Fibroblast of lung (primary cell): ENCODE results near the gene C16orf82. TPM values are rescaled to one million over a fixed set of nuclear protein-coding genes. Genes with fewer than 3 reads are reported as not detected.

Source experiments
- DNase-seq, 2 donors: peaks; one replicate each; pipeline versions ENCODE4 v3.0.0 to v3.0.0-alpha.2; 2010; ENCODE audit warnings: low read depth in 2 of 2
- H2AFZ ChIP-seq: 2 replicates; pipeline ENCODE4 v1.5.1; 2012; ENCODE audit warnings: low read length, control low read depth, inconsistent platforms
- H3K27ac ChIP-seq: 2 replicates; pipeline ENCODE4 v1.5.1; 2011; ENCODE audit warnings: low read length, control low read depth; ENCODE audit not compliant: insufficient read depth
- H3K27me3 ChIP-seq: 2 replicates; pipeline ENCODE4 v1.5.1; 2011; ENCODE audit warnings: mild to moderate bottlenecking, low read length; ENCODE audit not compliant: control insufficient read depth, insufficient read depth
- H3K36me3 ChIP-seq: 2 replicates; pipeline ENCODE4 v1.5.1; 2011; ENCODE audit warnings: low read length; ENCODE audit not compliant: control insufficient read depth, insufficient read depth
- H3K4me1 ChIP-seq: 2 replicates; pipeline ENCODE4 v1.5.1; 2011; ENCODE audit warnings: low read length; ENCODE audit not compliant: control insufficient read depth, insufficient read depth; ENCODE audit errors: extremely low read depth
- H3K4me2 ChIP-seq: 2 replicates; pipeline ENCODE4 v1.5.1; 2011; ENCODE audit warnings: low read length, control low read depth; ENCODE audit not compliant: insufficient read depth; ENCODE audit errors: extremely low read depth
- H3K4me3 ChIP-seq, 4 experiments: fragments of 200-600 bp in 1 of 4; sonication (generic) in 1 of 4; replicated peaks in 1 of 4; 2 replicates each; pipeline ENCODE4 v1.5.1; 2011 to 2016; ENCODE audit warnings: low read length in 4 of 4, low read depth in 3 of 4, mild to moderate bottlenecking in 3 of 4, control low read depth in 2 of 4, inconsistent platforms in 1 of 4, mixed read lengths in 1 of 4; ENCODE audit not compliant: insufficient read depth in 1 of 4; ENCODE audit errors: control extremely low read depth in 1 of 4
- H3K79me2 ChIP-seq: 2 replicates; pipeline ENCODE4 v1.5.1; 2012; ENCODE audit warnings: mild to moderate bottlenecking, low read length, inconsistent platforms; ENCODE audit not compliant: control insufficient read depth, insufficient read depth
- H3K9ac ChIP-seq: 2 replicates; pipeline ENCODE4 v1.5.1; 2011; ENCODE audit warnings: mild to moderate bottlenecking, low read length, control low read depth; ENCODE audit not compliant: insufficient read depth
- H3K9me3 ChIP-seq: 2 replicates; pipeline ENCODE4 v1.5.1; 2012; ENCODE audit warnings: low read depth, low read length; ENCODE audit not compliant: control insufficient read depth, insufficient read depth
- H4K20me1 ChIP-seq: 2 replicates; pipeline ENCODE4 v1.5.1; 2011; ENCODE audit warnings: low read length; ENCODE audit not compliant: control insufficient read depth, insufficient read depth; ENCODE audit errors: extremely low read depth
- EZH2 ChIP-seq: IDR thresholded peaks from 2 replicates; pipeline ENCODE4 v1.5.1; 2012; ENCODE audit warnings: low read length, control low read depth, mild to moderate bottlenecking; ENCODE audit errors: missing control alignments
- polyA plus RNA-seq, 2 donors: library from polyadenylated mRNA; depleted of rRNA in 1 of 2; stranded (reverse) in 1 of 2; unstranded in 1 of 2; fragments of >200 nt; gene quantifications; 2 replicates each; pipeline ENCODE4 v1.2.1, GENCODE V29; 2011 to 2012; ENCODE audit warnings: missing spikeins in 1 of 2
- total RNA-seq: library from RNA; depleted of rRNA; stranded (reverse); fragments of >200 nt; gene quantifications from 2 replicates; pipeline ENCODE4 v1.2.1, GENCODE V29; 2014
- TF ChIP-seq, protein P1 (sequence below), 2 donors: IDR thresholded peaks in 1 of 2; conservative IDR thresholded peaks in 1 of 2; 1 replicate in 1 of 2; 2 replicates in 1 of 2; pipeline ENCODE4 v1.5.1; 2011 to 2012; ENCODE audit warnings: low read length in 2 of 2, control low read depth in 1 of 2, inconsistent platforms in 1 of 2, low read depth in 1 of 2, mild to moderate bottlenecking in 1 of 2

The C16orf82 gene
- total and polyA plus RNA-seq, 2 donors (not counting 1 experiment from before 2014, with no cell fraction given), result not detected

DNA sequence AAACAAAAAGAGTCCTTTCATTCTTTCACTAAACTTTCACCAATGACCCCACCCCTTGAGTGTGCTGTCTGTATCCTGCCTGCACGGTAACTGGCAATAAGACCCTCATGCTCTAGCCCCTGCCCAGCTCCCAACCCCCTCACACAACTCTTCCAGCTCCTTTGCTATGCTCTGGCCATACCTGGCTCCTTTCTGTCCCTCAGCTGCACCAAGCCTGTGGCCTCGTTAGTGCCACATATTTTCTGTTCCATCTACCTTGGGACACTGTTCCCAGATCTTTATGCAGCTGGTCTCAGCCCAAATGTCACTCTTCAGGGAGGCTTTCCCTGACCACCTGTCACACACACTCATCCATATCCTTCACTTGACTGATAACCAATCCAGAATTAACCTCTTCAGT, 47.3 kb downstream of the C16orf82 start:
- Histone ChIP-seq H3K27ac (no peak overlapping the region), H3K4me1 (peaks cover 5% of the 10 kb centered on the region), H4K20me1 (no peaks in the 10 kb centered on the region), H3K9ac (no peak overlapping the region), H3K4me3 (no peak overlapping the region), H3K9me3 (no peaks in the 10 kb centered on the region), H3K27me3 (no peaks in the 10 kb centered on the region), H2AFZ (no peak overlapping the region), H3K79me2 (no peaks in the 10 kb centered on the region), H3K36me3 (no peaks in the 10 kb centered on the region), H3K4me2 (no peak overlapping the region)
- no peak for TF ChIP-seq EZH2
- TF ChIP-seq, protein P1, sequence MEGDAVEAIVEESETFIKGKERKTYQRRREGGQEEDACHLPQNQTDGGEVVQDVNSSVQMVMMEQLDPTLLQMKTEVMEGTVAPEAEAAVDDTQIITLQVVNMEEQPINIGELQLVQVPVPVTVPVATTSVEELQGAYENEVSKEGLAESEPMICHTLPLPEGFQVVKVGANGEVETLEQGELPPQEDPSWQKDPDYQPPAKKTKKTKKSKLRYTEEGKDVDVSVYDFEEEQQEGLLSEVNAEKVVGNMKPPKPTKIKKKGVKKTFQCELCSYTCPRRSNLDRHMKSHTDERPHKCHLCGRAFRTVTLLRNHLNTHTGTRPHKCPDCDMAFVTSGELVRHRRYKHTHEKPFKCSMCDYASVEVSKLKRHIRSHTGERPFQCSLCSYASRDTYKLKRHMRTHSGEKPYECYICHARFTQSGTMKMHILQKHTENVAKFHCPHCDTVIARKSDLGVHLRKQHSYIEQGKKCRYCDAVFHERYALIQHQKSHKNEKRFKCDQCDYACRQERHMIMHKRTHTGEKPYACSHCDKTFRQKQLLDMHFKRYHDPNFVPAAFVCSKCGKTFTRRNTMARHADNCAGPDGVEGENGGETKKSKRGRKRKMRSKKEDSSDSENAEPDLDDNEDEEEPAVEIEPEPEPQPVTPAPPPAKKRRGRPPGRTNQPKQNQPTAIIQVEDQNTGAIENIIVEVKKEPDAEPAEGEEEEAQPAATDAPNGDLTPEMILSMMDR (conservative IDR thresholded peaks at IDR 0.05 in 1 of 2, IDR thresholded peaks at IDR 0.05 in 1 of 2; ENCODE audit: low read depth in 1 of 2, low read length in 2 of 2), result no peak
- no peak for DNase-seq

DNA sequence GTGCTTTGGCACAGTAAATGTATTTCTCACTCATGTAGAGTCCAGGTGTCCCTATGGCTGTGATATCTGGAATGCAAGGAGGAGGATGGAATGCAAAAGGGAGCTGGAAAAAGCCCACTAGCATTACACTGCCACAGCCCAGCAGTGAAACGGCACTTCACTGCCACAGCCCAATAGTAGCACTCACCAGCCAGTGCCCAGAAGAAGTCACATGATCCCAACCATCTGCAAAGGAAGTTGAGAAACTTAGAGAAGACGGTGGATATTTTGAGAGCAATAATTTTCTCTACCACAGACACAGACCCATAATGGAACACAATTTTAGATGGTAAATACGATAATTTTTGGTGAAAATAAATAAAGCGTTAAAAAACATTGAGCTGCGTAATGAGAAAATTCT, 51.8 kb downstream of the C16orf82 start:
- TF ChIP-seq EZH2, result no peak
- TF ChIP-seq, protein P1 (conservative IDR thresholded peaks at IDR 0.05 in 1 of 2, IDR thresholded peaks at IDR 0.05 in 1 of 2; ENCODE audit: low read depth in 1 of 2, low read length in 2 of 2), result no peak
- Histone ChIP-seq H3K9ac (no peak overlapping the region), H3K4me2 (no peak overlapping the region), H3K79me2 (no peaks in the 10 kb centered on the region), H3K27me3 (no peaks in the 10 kb centered on the region), H4K20me1 (no peaks in the 10 kb centered on the region), H2AFZ (no peak overlapping the region), H3K4me1 (no peaks in the 10 kb centered on the region), H3K27ac (no peak overlapping the region), H3K9me3 (no peaks in the 10 kb centered on the region), H3K36me3 (no peaks in the 10 kb centered on the region), H3K4me3 (no peak overlapping the region)
- DNase-seq, result no peak

Other genes with a start within 250 kb of the C16orf82 start
- gene KDM8, start 136.6 kb downstream of the C16orf82 start, total RNA-seq, result 1.8 and 3.6 TPM in 2 replicates
- gene KDM8, start 136.6 kb downstream of the C16orf82 start, polyA plus RNA-seq, result 2.0 and 2.9 TPM in 2 replicates
- 124 and 142 TPM in 2 replicates for gene NSMCE1, start 201.8 kb downstream of the C16orf82 start, total RNA-seq
- 48.8 and 62.3 TPM in 2 replicates for gene NSMCE1, start 201.8 kb downstream of the C16orf82 start, polyA plus RNA-seq
- gene IL4R, start 247.0 kb downstream of the C16orf82 start, total RNA-seq, result 21.1 and 23.6 TPM in 2 replicates
- gene IL4R, start 247.0 kb downstream of the C16orf82 start, polyA plus RNA-seq, result 17.1 and 25.5 TPM in 2 replicates